Esophagus squamous epithelium (tissue), 4 donors: ENCODE data around the gene AK3.

Source experiments
- CTCF ChIP-seq, 6 experiments: fragments of 450-650 bp in 4 of 6; fragments of 200-600 bp in 2 of 6; sonication (generic) in 2 of 6; IDR thresholded peaks; one replicate each; pipeline ENCODE4 v1.5.1; 2016 to 2019; ENCODE audit warnings: antibody characterized with exemption in 6 of 6, mild to moderate bottlenecking in 4 of 6, moderate library complexity in 4 of 6
- POLR2A ChIP-seq, 4 donors: fragments of 450-650 bp; IDR thresholded peaks; one replicate each; pipeline ENCODE4 v1.6.1; 2017; ENCODE audit warnings: antibody characterized with exemption in 4 of 4, mild to moderate bottlenecking in 4 of 4, moderate library complexity in 3 of 4

GRCh38 chr9:4684820-4685219 is 56.2 kb downstream of the AK3 start:
- TF ChIP-seq CTCF (IDR thresholded peaks at IDR 0.05): no peak
- no peak for TF ChIP-seq POLR2A (IDR thresholded peaks at IDR 0.05)
